HFF-Myc (cell line): ENCODE results near the gene BCCIP.

Source experiments
- DNase-seq: peaks from one replicate; pipeline ENCODE4 v3.0.0-alpha.2; 2011; ENCODE audit warnings: low read depth; ENCODE audit errors: extremely low read depth
- H3K4me3 ChIP-seq: replicated peaks from 2 replicates; pipeline ENCODE4 v1.5.1; 2011; ENCODE audit warnings: low read depth, mild to moderate bottlenecking, control low read depth, low read length
- TF ChIP-seq, protein P1 (sequence below): IDR thresholded peaks from 2 replicates; pipeline ENCODE4 v1.5.1; 2012; ENCODE audit warnings: mild to moderate bottlenecking, low read depth, low read length, control low read depth; ENCODE audit errors: missing control alignments

The BCCIP gene

DNA sequence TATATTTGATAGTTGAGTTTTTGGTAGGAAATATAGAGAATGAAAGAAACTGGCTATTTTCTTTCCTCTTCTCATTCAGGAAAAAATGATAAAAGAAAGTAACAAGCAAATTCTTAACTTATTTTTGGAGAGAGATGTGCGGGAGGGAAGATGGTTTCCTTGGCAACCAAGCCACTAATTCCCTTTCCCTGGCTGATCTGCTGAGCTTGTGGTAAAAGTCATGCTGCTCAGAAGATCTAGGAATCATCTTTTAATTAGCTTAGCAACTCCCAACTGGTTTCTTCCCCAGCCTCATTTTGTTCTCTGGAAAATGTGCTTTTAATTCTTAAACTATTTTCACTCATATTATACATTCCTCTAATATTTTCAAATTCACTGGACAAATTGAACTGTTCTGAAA lies 12.1 kb upstream of the BCCIP start:
- no peak for DNase-seq
- TF ChIP-seq, protein P1, sequence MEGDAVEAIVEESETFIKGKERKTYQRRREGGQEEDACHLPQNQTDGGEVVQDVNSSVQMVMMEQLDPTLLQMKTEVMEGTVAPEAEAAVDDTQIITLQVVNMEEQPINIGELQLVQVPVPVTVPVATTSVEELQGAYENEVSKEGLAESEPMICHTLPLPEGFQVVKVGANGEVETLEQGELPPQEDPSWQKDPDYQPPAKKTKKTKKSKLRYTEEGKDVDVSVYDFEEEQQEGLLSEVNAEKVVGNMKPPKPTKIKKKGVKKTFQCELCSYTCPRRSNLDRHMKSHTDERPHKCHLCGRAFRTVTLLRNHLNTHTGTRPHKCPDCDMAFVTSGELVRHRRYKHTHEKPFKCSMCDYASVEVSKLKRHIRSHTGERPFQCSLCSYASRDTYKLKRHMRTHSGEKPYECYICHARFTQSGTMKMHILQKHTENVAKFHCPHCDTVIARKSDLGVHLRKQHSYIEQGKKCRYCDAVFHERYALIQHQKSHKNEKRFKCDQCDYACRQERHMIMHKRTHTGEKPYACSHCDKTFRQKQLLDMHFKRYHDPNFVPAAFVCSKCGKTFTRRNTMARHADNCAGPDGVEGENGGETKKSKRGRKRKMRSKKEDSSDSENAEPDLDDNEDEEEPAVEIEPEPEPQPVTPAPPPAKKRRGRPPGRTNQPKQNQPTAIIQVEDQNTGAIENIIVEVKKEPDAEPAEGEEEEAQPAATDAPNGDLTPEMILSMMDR = no peak
- H3K4me3 ChIP-seq = no peak overlapping the region

DNA sequence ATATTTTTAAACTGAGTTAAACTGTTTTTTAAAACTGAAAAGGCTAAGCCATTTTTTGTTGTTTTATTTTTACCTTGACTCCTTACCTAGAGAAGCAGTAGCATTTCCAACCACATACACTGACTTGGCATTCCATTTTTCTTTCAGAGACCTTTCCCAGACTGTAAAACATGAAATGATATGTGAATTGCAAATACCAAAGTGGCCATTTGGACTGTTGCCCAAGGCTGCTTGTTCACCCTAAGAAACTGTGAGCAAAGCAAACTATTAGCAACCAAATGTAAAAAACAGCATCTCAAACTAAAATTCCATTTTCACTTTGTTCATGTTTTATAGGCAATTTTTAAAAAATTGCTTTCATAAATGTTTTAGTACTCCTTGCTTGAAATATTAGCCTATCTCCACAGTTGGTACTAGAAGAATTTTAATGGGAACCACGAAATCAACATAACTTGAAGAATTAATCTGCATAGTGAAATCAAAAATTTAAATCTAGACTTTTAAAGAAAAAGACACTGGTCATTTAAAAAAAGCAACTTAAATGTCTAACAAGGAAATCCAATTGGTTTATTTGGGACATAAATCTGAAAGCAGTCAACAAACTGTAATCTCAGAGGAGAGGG lies 11.1 kb upstream of the BCCIP start:
- no peak overlapping the region for H3K4me3 ChIP-seq
- TF ChIP-seq, protein P1 = no peak
- peak; percentile 5 for DNase-seq

DNA sequence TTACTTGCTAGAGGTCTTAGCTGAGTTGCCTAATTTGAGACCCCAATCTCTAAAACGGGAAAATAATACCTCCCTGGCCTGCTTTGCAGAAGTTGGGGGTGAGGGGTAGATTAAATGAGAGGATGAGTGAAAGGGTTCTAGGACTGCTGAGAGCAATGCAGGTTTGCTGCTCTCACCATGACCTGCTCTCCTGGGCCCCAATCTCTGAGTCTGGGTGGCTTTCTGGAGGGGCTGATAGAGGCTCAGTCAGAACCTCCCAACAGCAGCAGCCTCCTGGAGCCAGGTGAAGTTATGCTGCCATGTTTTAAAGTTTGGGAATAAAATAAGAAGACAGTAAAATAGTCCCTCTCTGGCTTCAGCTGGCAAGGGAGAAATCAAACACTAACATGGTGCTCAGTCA lies 7.6 kb upstream of the BCCIP start:
- TF ChIP-seq, protein P1 = no peak
- DNase-seq = no peak
- H3K4me3 ChIP-seq = no peak overlapping the region

- H3K4me3 ChIP-seq = no peak overlapping the region
- TF ChIP-seq, protein P1 = no peak
Measured at GRCh38 chr10:125816548-125816947, 6.8 kb upstream of the BCCIP start.

GRCh38 chr10:125817337-125817946 lies 5.9 kb upstream of the BCCIP start:
- DNase-seq = no peak
- H3K4me3 ChIP-seq = no peak overlapping the region
- TF ChIP-seq, protein P1 = no peak

More at GRCh38 chr10:125816548-125816947, 6.8 kb upstream of the BCCIP start:
- DNase-seq = no peak

- TF ChIP-seq, protein P1 = no peak
- no peak overlapping the region for H3K4me3 ChIP-seq
- no peak for DNase-seq
Measured at GRCh38 chr10:125820701-125821100, 2.6 kb upstream of the BCCIP start.
